Measurements from ENCODE around the gene ACRBP. TPM values are rescaled to one million over a fixed set of nuclear protein-coding genes. Genes with fewer than 3 reads are reported as not detected.

The ACRBP gene
- total RNA-seq, 4 donors from 2014 or later, result 0.27 to 0.71 (median 0.65) TPM; not detected in 1

- intact Hi-C loops (cut with DNase I; ENCODE audit: low total_unique reads), result no loop called here
- in situ Hi-C loops (cut with MboI; ENCODE audit: low sequenced_read_pairs in 4 of 4), result no loop called here
- Histone ChIP-seq H3K4me1 (no peaks in the 10 kb centered on the region), H3K27me3 (no peaks in the 10 kb centered on the region), H3K9me3 (no peaks in the 10 kb centered on the region), H3K4me3 (no peak overlapping the region), H3K27ac (no peak overlapping the region), H3K36me3 (no peaks in the 10 kb centered on the region)
- ATAC-seq (no peak), DNase-seq (no peak)
- TF ChIP-seq CTCF (IDR thresholded peaks at IDR 0.05 in 4 of 5, conservative IDR thresholded peaks at IDR 0.05 in 1 of 5) (no peak), POLR2A (IDR thresholded peaks at IDR 0.05) (no peak)
Observed at GRCh38 chr12:6630736-6631135, 16.5 kb downstream of the ACRBP start.

GRCh38 chr12:6627616-6628015 lies 19.6 kb downstream of the ACRBP start:
- no peaks in the 10 kb centered on the region for H3K4me1 ChIP-seq
- no peak for ATAC-seq
- no peak for TF ChIP-seq POLR2A (IDR thresholded peaks at IDR 0.05)
- TF ChIP-seq CTCF (IDR thresholded peaks at IDR 0.05 in 4 of 5, conservative IDR thresholded peaks at IDR 0.05 in 1 of 5), result no peak
- H3K36me3 ChIP-seq, result no peaks in the 10 kb centered on the region
- no peaks in the 10 kb centered on the region for H3K27me3 ChIP-seq
- no peak for DNase-seq
- in situ Hi-C loops (cut with MboI; ENCODE audit: low sequenced_read_pairs in 4 of 4), result no loop called here
- H3K9me3 ChIP-seq, result no peaks in the 10 kb centered on the region
- intact Hi-C loops (cut with DNase I; ENCODE audit: low total_unique reads), result no loop called here
- no peak overlapping the region for H3K4me3 ChIP-seq
- H3K27ac ChIP-seq, result no peak overlapping the region

GRCh38 chr12:6626654-6627283 lies 20.5 kb downstream of the ACRBP start:
- H3K27me3 ChIP-seq, result no peaks in the 10 kb centered on the region
- intact Hi-C loops (cut with DNase I; ENCODE audit: low total_unique reads) (no loop called here), in situ Hi-C loops (cut with MboI; ENCODE audit: low sequenced_read_pairs in 4 of 4) (no loop called here)

GRCh38 chr12:6620885-6621274 lies 26.4 kb downstream of the ACRBP start:
- H3K36me3 ChIP-seq, result no peaks in the 10 kb centered on the region
- H3K27me3 ChIP-seq, result peaks cover 0 to 11% (median 11%) of the 10 kb centered on the region in 3 donors
- ATAC-seq, result no peak

More at GRCh38 chr12:6626654-6627283, 20.5 kb downstream of the ACRBP start:
- Histone ChIP-seq H3K27ac (no peak overlapping the region), H3K9me3 (no peaks in the 10 kb centered on the region), H3K4me1 (no peaks in the 10 kb centered on the region), H3K4me3 (no peak overlapping the region), H3K36me3 (no peaks in the 10 kb centered on the region)
- DNase-seq, result no peak
- TF ChIP-seq CTCF (IDR thresholded peaks at IDR 0.05 in 4 of 5, conservative IDR thresholded peaks at IDR 0.05 in 1 of 5), result no peak
- TF ChIP-seq POLR2A (IDR thresholded peaks at IDR 0.05), result no peak
- no peak for ATAC-seq

More at GRCh38 chr12:6620885-6621274, 26.4 kb downstream of the ACRBP start:
- Histone ChIP-seq H3K9me3 (no peaks in the 10 kb centered on the region), H3K4me3 (no peak overlapping the region), H3K4me1 (no peaks in the 10 kb centered on the region), H3K27ac (no peak overlapping the region)
- TF ChIP-seq CTCF (IDR thresholded peaks at IDR 0.05 in 4 of 5, conservative IDR thresholded peaks at IDR 0.05 in 1 of 5) (no peak), POLR2A (IDR thresholded peaks at IDR 0.05) (no peak)
- DNase-seq, result no peak
- intact Hi-C loops (cut with DNase I; ENCODE audit: low total_unique reads), result no loop called here
- in situ Hi-C loops (cut with MboI; ENCODE audit: low sequenced_read_pairs in 4 of 4), result no loop called here
